B cell (primary cell): ENCODE measurements around the gene P2RX6. TPM values are rescaled to one million over a fixed set of nuclear protein-coding genes. Genes with fewer than 3 reads are reported as not detected.
"Not testable (repeated sequence)": the region's sequence is repeated elsewhere in the genome, so short reads cannot be mapped to it uniquely, and the experiment has no call there.

ENCODE experiments used
- ATAC-seq: fragments of 200-7000 bp; cut with Tn5 transposase; one replicate; pipeline ENCODE4 v1.10.0; 2021; ENCODE audit warnings: low read depth, mild to moderate bottlenecking, moderate number of reproducible peaks, moderate library complexity
- CTCF ChIA-PET: fragments of 350-600 bp; sonication (Branson Sonifier 250); formaldehyde crosslinking; loops from one replicate; lab custom pipeline; 2021; ENCODE audit warnings: antibody characterized with exemption, inconsistent platforms; lab: Charles Lee
- POLR2A ChIA-PET: fragments of 350-600 bp; sonication (Branson Sonifier 250); formaldehyde crosslinking; loops from one replicate; lab custom pipeline; 2021; ENCODE audit warnings: antibody characterized with exemption; lab: Charles Lee
- DNase-seq: peaks from one replicate; pipeline ENCODE4 v3.0.0; 2013
- H2AFZ ChIP-seq: 2 replicates; pipeline ENCODE4 v1.6.1; 2012; ENCODE audit warnings: mild to moderate bottlenecking, low read depth, low read length; ENCODE audit not compliant: insufficient read depth, poor library complexity, severe bottlenecking
- H3K27ac ChIP-seq, 2 donors: 1 replicate in 1 of 2; 2 replicates in 1 of 2; pipeline ENCODE4 v1.5.1; 2012 to 2013; ENCODE audit warnings: low read length in 2 of 2, mild to moderate bottlenecking in 2 of 2, moderate library complexity in 1 of 2
- H3K27me3 ChIP-seq, 4 experiments: fragments of 200-600 bp in 1 of 4; sonication (generic) in 1 of 4; replicated peaks in 1 of 4; 1 replicate in 2 of 4; 2 replicates in 2 of 4; pipeline versions ENCODE4 v1.6.1 to v1.7.0; 2013 to 2016; ENCODE audit warnings: low read length in 3 of 4, mild to moderate bottlenecking in 2 of 4, mixed read lengths in 1 of 4, moderate library complexity in 1 of 4; ENCODE audit not compliant: insufficient read depth in 4 of 4, control insufficient read depth in 3 of 4; ENCODE audit errors: control extremely low read depth in 1 of 4
- H3K36me3 ChIP-seq, 2 experiments: replicated peaks in 1 of 2; 1 replicate in 1 of 2; 2 replicates in 1 of 2; pipeline versions ENCODE4 v1.6.1 to v1.7.1; 2013; ENCODE audit warnings: low read length in 1 of 2; ENCODE audit not compliant: insufficient read depth in 2 of 2, control insufficient read depth in 1 of 2; ENCODE audit errors: control extremely low read depth in 1 of 2, extremely low read depth in 1 of 2
- H3K4me1 ChIP-seq, 2 donors: fragments of 200-600 bp in 1 of 2; sonication (generic) in 1 of 2; 1 replicate in 1 of 2; 2 replicates in 1 of 2; pipeline versions ENCODE4 v1.5.1 to v1.6.1; 2013 to 2017; ENCODE audit warnings: low read length in 2 of 2; ENCODE audit not compliant: control insufficient read depth in 2 of 2, insufficient read depth in 2 of 2
- H3K4me2 ChIP-seq: replicated peaks from 2 replicates; pipeline ENCODE3; 2012; ENCODE audit warnings: mild to moderate bottlenecking, low read depth, low read length; ENCODE audit not compliant: poor library complexity, severe bottlenecking
- H3K4me3 ChIP-seq, 5 experiments: fragments of 200-600 bp in 1 of 5; sonication (generic) in 1 of 5; 1 replicate in 3 of 5; 2 replicates in 2 of 5; pipeline versions ENCODE4 v1.5.1 to v1.7.0; 2011 to 2016; ENCODE audit warnings: low read length in 4 of 5, mild to moderate bottlenecking in 4 of 5, low read depth in 2 of 5, control low read depth in 1 of 5, moderate library complexity in 1 of 5; ENCODE audit not compliant: insufficient read depth in 1 of 5; ENCODE audit errors: control extremely low read depth in 1 of 5, extremely low read depth in 1 of 5
- H3K79me2 ChIP-seq: fragments of 200-600 bp; sonication (generic); one replicate; pipeline ENCODE4 v1.6.0; 2016; ENCODE audit warnings: low read length; ENCODE audit not compliant: control insufficient read depth, insufficient read depth
- H3K9ac ChIP-seq: fragments of 200-600 bp; sonication (generic); 2 replicates; pipeline ENCODE4 v1.6.1; 2017; ENCODE audit warnings: mild to moderate bottlenecking, low read length, moderate library complexity
- H3K9me3 ChIP-seq, 3 donors: one replicate each; pipeline versions ENCODE4 v1.6.1 to v1.7.1; 2013; ENCODE audit warnings: low read length in 2 of 3; ENCODE audit not compliant: control insufficient read depth in 2 of 3, insufficient read depth in 1 of 3; ENCODE audit errors: control extremely low read depth in 1 of 3
- H4K20me1 ChIP-seq: 2 replicates; pipeline ENCODE4 v1.6.0; 2012; ENCODE audit warnings: mild to moderate bottlenecking, low read length; ENCODE audit not compliant: insufficient read depth, control insufficient read depth, poor library complexity, severe bottlenecking
- H3K27ac Mint-ChIP-seq: one replicate; pipeline ENCODE4 v1.8.0; 2021; ENCODE audit warnings: mixed read lengths
- H3K27me3 Mint-ChIP-seq: one replicate; pipeline ENCODE4 v1.8.0; 2021; ENCODE audit warnings: mixed read lengths
- H3K4me1 Mint-ChIP-seq: one replicate; pipeline ENCODE4 v1.8.0; 2021; ENCODE audit warnings: mixed read lengths
- H3K4me3 Mint-ChIP-seq: one replicate; pipeline ENCODE4 v1.8.0; 2021; ENCODE audit warnings: mixed read lengths
- H3K9me3 Mint-ChIP-seq: one replicate; pipeline ENCODE4 v1.8.0; 2022; ENCODE audit warnings: mixed read lengths; ENCODE audit not compliant: insufficient read depth
- CTCF ChIP-seq: fragments of 200-600 bp; IDR thresholded peaks from one replicate; pipeline ENCODE4 v1.8.0; 2022; ENCODE audit warnings: antibody characterized with exemption, mild to moderate bottlenecking
- EZH2 ChIP-seq: IDR thresholded peaks from 2 replicates; pipeline ENCODE4 v1.6.1; 2012; ENCODE audit warnings: borderline replicate concordance, low read depth, mild to moderate bottlenecking, moderate library complexity, low read length; ENCODE audit not compliant: insufficient read depth, poor library complexity, severe bottlenecking
- WGBS: methylation state at CpG from one replicate; pipeline ENCODE4 v1.1.5; 2013; ENCODE audit warnings: missing lambda C conversion rate; ENCODE audit not compliant: insufficient coverage; 5-methylcytosine and 5-hydroxymethylcytosine counted together
- intact Hi-C: fragments of 100-400 bp; cut with micrococcal nuclease; formaldehyde crosslinking; loops from one replicate; pipeline ENCODE4 v1.10.0; 2022
- polyA plus RNA-seq: library from polyadenylated mRNA; depleted of rRNA; stranded (reverse); fragments of >200 nt; gene quantifications from 2 replicates; pipeline ENCODE4 v1.2.3, GENCODE V29; 2012
- total RNA-seq, 2 donors: library from RNA; stranded (reverse); fragments of 120-200 nt in 1 of 2; gene quantifications; 1 replicate in 1 of 2; 2 replicates in 1 of 2; pipeline versions ENCODE4 v1.2.3 to v1.2.4, GENCODE V29; 2013 to 2022

The P2RX6 gene
- total and polyA plus RNA-seq, 2 donors (not counting 1 experiment from before 2014, with no cell fraction given) = 0.49 to 0.79 TPM

GRCh38 chr22:21047035-21047661 is 32.2 kb downstream of the P2RX6 start:
- no peak overlapping the region for H3K4me3 Mint-ChIP-seq
- peaks cover 23% of the 10 kb centered on the region for H3K27me3 Mint-ChIP-seq
- ChIA-PET CTCF (no interaction called here), POLR2A (no interaction called here)
- H3K4me1 Mint-ChIP-seq = peaks cover 20% of the 10 kb centered on the region
- Histone ChIP-seq H3K4me2 (no peak overlapping the region), H3K4me3 (no peak overlapping the region), H3K79me2 (no peaks in the 10 kb centered on the region), H3K36me3 (no peaks in the 10 kb centered on the region), H4K20me1 (no peaks in the 10 kb centered on the region), H2AFZ (no peak overlapping the region), H3K27ac (no peak overlapping the region), H3K9ac (no peak overlapping the region), H3K4me1 (peaks cover 23 to 24% of the 10 kb centered on the region in 2 donors), H3K27me3 (peaks cover 0 to 30% (median 7%) of the 10 kb centered on the region in 4 experiments), H3K9me3 (no peaks in the 10 kb centered on the region)
- DNase-seq (peak; percentile 13), ATAC-seq (no peak)
- TF ChIP-seq EZH2 (no peak), CTCF (no peak)
- H3K27ac Mint-ChIP-seq = peak overlapping the region; percentile 10
- intact Hi-C loops = loop anchor here (10.0 kb wide), 1 partner anchor 62 kb away; the partner anchor contains the start of gene LZTR1
- no peaks in the 10 kb centered on the region for H3K9me3 Mint-ChIP-seq
- WGBS = 95% methylated on average over 14 of the region's 14 CpGs

- Histone ChIP-seq H3K27ac (no peak overlapping the region), H3K36me3 (no peaks in the 10 kb centered on the region), H3K9ac (no peak overlapping the region), H4K20me1 (no peaks in the 10 kb centered on the region), H2AFZ (no peak overlapping the region), H3K27me3 (peaks cover 0 to 26% (median 7%) of the 10 kb centered on the region in 4 experiments), H3K4me2 (no peak overlapping the region), H3K4me1 (peaks cover 23 to 24% of the 10 kb centered on the region in 2 donors), H3K79me2 (no peaks in the 10 kb centered on the region), H3K4me3 (no peak overlapping the region), H3K9me3 (no peaks in the 10 kb centered on the region)
- TF ChIP-seq EZH2 (no peak), CTCF (no peak)
- intact Hi-C loops = loop anchor here (10.0 kb wide), 1 partner anchor 63 kb away; the partner anchor contains the start of gene LZTR1
- H3K4me3 Mint-ChIP-seq = no peak overlapping the region
- peaks cover 20% of the 10 kb centered on the region for H3K4me1 Mint-ChIP-seq
- no peak overlapping the region for H3K27ac Mint-ChIP-seq
- no peaks in the 10 kb centered on the region for H3K9me3 Mint-ChIP-seq
- WGBS = 88% methylated on average over 3 of the region's 7 CpGs
- peaks cover 23% of the 10 kb centered on the region for H3K27me3 Mint-ChIP-seq
- no peak for ATAC-seq
- POLR2A ChIA-PET = no interaction called here
- CTCF ChIA-PET = no interaction called here
- DNase-seq = no peak
Observed at GRCh38 chr22:21047730-21048129, 32.8 kb downstream of the P2RX6 start.

- H3K4me3 ChIP-seq, H3K9me3 Mint-ChIP-seq, ATAC-seq, H3K79me2 ChIP-seq, H4K20me1 ChIP-seq, DNase-seq, H3K27ac ChIP-seq, H3K4me2 ChIP-seq, H3K9me3 ChIP-seq, H3K9ac ChIP-seq, POLR2A ChIA-PET, H3K27ac Mint-ChIP-seq, H2AFZ ChIP-seq, H3K36me3 ChIP-seq, H3K4me3 Mint-ChIP-seq, CTCF ChIA-PET: not testable (repeated sequence)
- Histone ChIP-seq H3K27me3 (peaks cover 0 to 20% (median 6%) of the 10 kb centered on the region in 4 experiments), H3K4me1 (peaks cover 22% of the 10 kb centered on the region in 2 donors)
- whole genome bisulfite sequencing = 100% methylated on average over 1 of the region's 5 CpGs
- intact Hi-C loops = loop anchor here (10.0 kb wide), 1 partner anchor 64 kb away; the partner anchor contains the start of gene LZTR1
- Mint-ChIP-seq H3K27me3 (peaks cover 20% of the 10 kb centered on the region), H3K4me1 (peaks cover 19% of the 10 kb centered on the region)
Observed at GRCh38 chr22:21048448-21048847, 33.5 kb downstream of the P2RX6 start.
